ENCODE results near the gene CASP6.
A peak's percentile ranks its signal among the peaks of the same experiment; 100 is the strongest.

Gene CASP6

GRCh38 chr4:109730619-109731545 lies 27.6 kb upstream of the CASP6 start:
- no peak for TF ChIP-seq CTCF (IDR thresholded peaks at IDR 0.05; ENCODE audit: control extremely low read depth, extremely low read depth, low read depth, missing control alignments)
- no peak for DNase-seq (ENCODE audit: extremely low spot score)
- CTCF ChIA-PET: interaction anchor here (1.2 to 3.2 kb wide), 7 partner anchors 9 to 287 kb away, joined by 3 to 16 read pairs (median 5); partner anchors contain the start of gene CASP6
- POLR2A ChIA-PET: no interaction called here

- TF ChIP-seq CTCF (IDR thresholded peaks at IDR 0.05; ENCODE audit: control extremely low read depth, extremely low read depth, low read depth, missing control alignments): no peak
- peak; percentile 93 for DNase-seq (ENCODE audit: extremely low spot score)
- ChIA-PET CTCF (interaction anchor here (1.3 to 3.2 kb wide), 7 partner anchors 10 to 29 kb away, joined by 3 to 16 read pairs (median 5); partner anchors contain the start of gene CASP6), POLR2A (no interaction called here)
Observed at GRCh38 chr4:109729718-109730618, 26.7 kb upstream of the CASP6 start, which contains the start of gene PLA2G12A. TSS of gene PLA2G12A (minus strand) at chr4:109730070. CDS start at chr4:109729809, 261 bp downstream.

- DNase-seq (ENCODE audit: extremely low spot score): no peak
- POLR2A ChIA-PET: no interaction called here
- CTCF ChIA-PET: interaction anchor here (1.5 to 3.2 kb wide), 3 partner anchors 16 to 28 kb away, joined by 3 to 16 read pairs (median 4); partner anchors contain the start of gene CASP6
- TF ChIP-seq CTCF (IDR thresholded peaks at IDR 0.05; ENCODE audit: control extremely low read depth, extremely low read depth, low read depth, missing control alignments): no peak
Observed at GRCh38 chr4:109729117-109729717, 26.0 kb upstream of the CASP6 start.

- ChIA-PET POLR2A (no interaction called here), CTCF (interaction anchor here (1.8 kb wide), 1 partner anchor 27 kb away, joined by 4 read pairs; no protein-coding TSS in a partner anchor)
- no peak for DNase-seq (ENCODE audit: extremely low spot score)
- TF ChIP-seq CTCF (IDR thresholded peaks at IDR 0.05; ENCODE audit: control extremely low read depth, extremely low read depth, low read depth, missing control alignments): no peak
Observed at GRCh38 chr4:109728385-109728784, 25.1 kb upstream of the CASP6 start.

GRCh38 chr4:109723110-109723509 lies 19.9 kb upstream of the CASP6 start:
- TF ChIP-seq CTCF (IDR thresholded peaks at IDR 0.05; ENCODE audit: control extremely low read depth, extremely low read depth, low read depth, missing control alignments): no peak
- ChIA-PET POLR2A (no interaction called here), CTCF (interaction anchor here (1.1 kb wide), 1 partner anchor 290 kb away, joined by 3 read pairs; no protein-coding TSS in a partner anchor)
- DNase-seq (ENCODE audit: extremely low spot score): no peak

GRCh38 chr4:109722357-109722756 lies 19.1 kb upstream of the CASP6 start:
- ChIA-PET POLR2A (no interaction called here), CTCF (no interaction called here)
- DNase-seq (ENCODE audit: extremely low spot score): no peak
- no peak for TF ChIP-seq CTCF (IDR thresholded peaks at IDR 0.05; ENCODE audit: control extremely low read depth, extremely low read depth, low read depth, missing control alignments)

Data from GM10248 (cell line).